Brain microvascular endothelial cell (primary cell): ENCODE results near the gene LIG3.

Source experiments
- DNase-seq: peaks from one replicate; pipeline ENCODE4 v3.0.0-alpha.2; 2020
- H3K27ac ChIP-seq: fragments of 250-450 bp; sonication (Bioruptor Pico); 2 replicates; pipeline ENCODE4 v1.5.1; 2020; ENCODE audit warnings: mild to moderate bottlenecking, moderate library complexity
- H3K27me3 ChIP-seq: fragments of 250-450 bp; sonication (Bioruptor Pico); replicated peaks from 2 replicates; pipeline ENCODE4 v1.5.1; 2020; ENCODE audit warnings: mild to moderate bottlenecking
- H3K36me3 ChIP-seq: fragments of 250-450 bp; sonication (Bioruptor Pico); replicated peaks from 2 replicates; pipeline ENCODE4 v1.5.1; 2020; ENCODE audit warnings: mild to moderate bottlenecking
- H3K4me3 ChIP-seq: 2 replicates; pipeline ENCODE4 v1.5.1; 2011; ENCODE audit warnings: low read depth, mild to moderate bottlenecking, control low read depth, low read length, moderate library complexity
- CTCF ChIP-seq: IDR thresholded peaks from 2 replicates; pipeline ENCODE4 v1.5.1; 2011; ENCODE audit warnings: low read depth, mild to moderate bottlenecking, moderate library complexity, low read length, control low read depth, inconsistent platforms; ENCODE audit errors: missing control alignments
- in situ Hi-C: cut with HindIII; loops from 2 replicates; pipeline ENCODE4 v1.10.0; 2017; ENCODE audit warnings: low sequenced_read_pairs, low pct_ligation_motif_present

The LIG3 gene

GRCh38 chr17:35048685-35049379 is 68.5 kb downstream of the LIG3 start:
- H3K27me3 ChIP-seq: no peaks in the 10 kb centered on the region
- TF ChIP-seq CTCF: no peak
- H3K36me3 ChIP-seq: no peaks in the 10 kb centered on the region
- H3K4me3 ChIP-seq: no peak overlapping the region
- no peak overlapping the region for H3K27ac ChIP-seq
- in situ Hi-C loops: no loop called here
- DNase-seq: no peak

- no peak for TF ChIP-seq CTCF
- in situ Hi-C loops: no loop called here
- no peaks in the 10 kb centered on the region for H3K27me3 ChIP-seq
- H3K36me3 ChIP-seq: no peaks in the 10 kb centered on the region
- no peak for DNase-seq
- H3K4me3 ChIP-seq: no peak overlapping the region
- H3K27ac ChIP-seq: no peak overlapping the region
Observed at GRCh38 chr17:35050170-35050569, 69.9 kb downstream of the LIG3 start.

- no peak for DNase-seq
- no peaks in the 10 kb centered on the region for H3K36me3 ChIP-seq
- no peak overlapping the region for H3K4me3 ChIP-seq
- no peaks in the 10 kb centered on the region for H3K27me3 ChIP-seq
- in situ Hi-C loops: no loop called here
- TF ChIP-seq CTCF: no peak
- peak overlapping the region; percentile 20 for H3K27ac ChIP-seq
Observed at GRCh38 chr17:35051183-35051578, 70.9 kb downstream of the LIG3 start.

GRCh38 chr17:35051579-35052240 is 71.4 kb downstream of the LIG3 start:
- no peaks in the 10 kb centered on the region for H3K27me3 ChIP-seq
- no peak for TF ChIP-seq CTCF
- in situ Hi-C loops: no loop called here
- H3K27ac ChIP-seq: peak overlapping the region; percentile 20
- H3K4me3 ChIP-seq: no peak overlapping the region
- H3K36me3 ChIP-seq: no peaks in the 10 kb centered on the region
- peak; percentile 4 for DNase-seq

- H3K27me3 ChIP-seq: no peaks in the 10 kb centered on the region
- TF ChIP-seq CTCF: no peak
- H3K36me3 ChIP-seq: no peaks in the 10 kb centered on the region
- in situ Hi-C loops: no loop called here
- DNase-seq: peak; percentile 33
- peak overlapping the region; percentile 20 for H3K27ac ChIP-seq
- no peak overlapping the region for H3K4me3 ChIP-seq
Observed at GRCh38 chr17:35052241-35052610, 71.9 kb downstream of the LIG3 start.
